Measurements from ENCODE around the gene HSPB2. TPM values are rescaled to one million over a fixed set of nuclear protein-coding genes. Genes with fewer than 3 reads are reported as not detected.

Gene HSPB2
- total RNA-seq, 6 experiments from 2014 or later: 0.20 to 0.49 TPM; not detected in 4

DNA sequence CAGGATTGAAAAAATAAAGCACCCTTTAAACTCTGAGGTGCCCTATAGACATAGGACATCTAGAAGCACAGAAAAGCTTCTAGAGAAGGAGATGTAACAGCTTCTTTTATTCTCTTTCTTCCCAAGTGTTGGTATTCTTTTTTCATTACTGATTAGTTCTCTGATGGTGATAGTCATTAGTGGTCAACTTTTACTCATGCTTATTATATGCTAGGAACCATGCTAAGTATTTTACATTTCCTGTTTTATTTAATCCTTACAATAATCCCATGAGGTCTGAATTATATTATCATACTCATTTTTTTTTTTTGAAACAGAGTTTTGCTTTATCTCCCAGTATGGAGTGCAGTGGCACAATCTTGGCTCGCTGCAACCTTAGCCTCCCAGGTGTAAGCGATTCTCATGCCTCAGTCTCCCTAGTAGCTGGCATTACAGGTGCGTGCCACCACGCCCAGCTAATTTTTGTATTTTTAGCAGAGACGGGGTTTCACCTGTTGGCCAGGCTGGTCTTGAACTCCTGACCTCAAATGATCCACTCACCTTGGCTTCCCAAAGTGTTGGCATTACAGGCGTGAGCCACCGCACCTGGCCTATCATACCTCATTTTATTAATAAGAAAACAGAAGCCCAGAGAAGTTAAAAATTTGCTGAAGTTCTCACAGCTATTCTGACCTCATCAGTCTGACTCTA, 9.2 kb downstream of the HSPB2 start:
- ATAC-seq: no peak
- no peak overlapping the region for H3K27ac ChIP-seq
- 89% methylated on average over 5 of the region's 7 CpGs for WGBS (ENCODE audit: insufficient coverage, low coverage, low lambda C conversion rate, missing lambda C conversion rate)
- no peak for TF ChIP-seq POLR2A (IDR thresholded peaks at IDR 0.05)
- TF ChIP-seq, protein P1, sequence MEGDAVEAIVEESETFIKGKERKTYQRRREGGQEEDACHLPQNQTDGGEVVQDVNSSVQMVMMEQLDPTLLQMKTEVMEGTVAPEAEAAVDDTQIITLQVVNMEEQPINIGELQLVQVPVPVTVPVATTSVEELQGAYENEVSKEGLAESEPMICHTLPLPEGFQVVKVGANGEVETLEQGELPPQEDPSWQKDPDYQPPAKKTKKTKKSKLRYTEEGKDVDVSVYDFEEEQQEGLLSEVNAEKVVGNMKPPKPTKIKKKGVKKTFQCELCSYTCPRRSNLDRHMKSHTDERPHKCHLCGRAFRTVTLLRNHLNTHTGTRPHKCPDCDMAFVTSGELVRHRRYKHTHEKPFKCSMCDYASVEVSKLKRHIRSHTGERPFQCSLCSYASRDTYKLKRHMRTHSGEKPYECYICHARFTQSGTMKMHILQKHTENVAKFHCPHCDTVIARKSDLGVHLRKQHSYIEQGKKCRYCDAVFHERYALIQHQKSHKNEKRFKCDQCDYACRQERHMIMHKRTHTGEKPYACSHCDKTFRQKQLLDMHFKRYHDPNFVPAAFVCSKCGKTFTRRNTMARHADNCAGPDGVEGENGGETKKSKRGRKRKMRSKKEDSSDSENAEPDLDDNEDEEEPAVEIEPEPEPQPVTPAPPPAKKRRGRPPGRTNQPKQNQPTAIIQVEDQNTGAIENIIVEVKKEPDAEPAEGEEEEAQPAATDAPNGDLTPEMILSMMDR (IDR thresholded peaks at IDR 0.05): no peak
- H3K4me1 ChIP-seq: peaks cover 0 to 61% (median 11%) of the 10 kb centered on the region in 4 donors
- no peak for DNase-seq
- H3K27me3 ChIP-seq: no peaks in the 10 kb centered on the region
- H3K36me3 ChIP-seq: no peaks in the 10 kb centered on the region
- intact Hi-C loops (cut with DNase I): no loop called here
- H3K4me3 ChIP-seq: no peak overlapping the region
- no peaks in the 10 kb centered on the region for H3K9me3 ChIP-seq

GRCh38 chr11:111922803-111923202, 10.3 kb downstream of the HSPB2 start:
- intact Hi-C loops (cut with DNase I): no loop called here
- peak in 1 of 4 donors; percentile 6 for ATAC-seq
- TF ChIP-seq POLR2A (IDR thresholded peaks at IDR 0.05): no peak
- TF ChIP-seq, protein P1 (IDR thresholded peaks at IDR 0.05): no peak
- Histone ChIP-seq H3K4me1 (peaks cover 0 to 63% (median 10%) of the 10 kb centered on the region in 4 donors), H3K36me3 (no peaks in the 10 kb centered on the region), H3K27me3 (no peaks in the 10 kb centered on the region), H3K4me3 (no peak overlapping the region), H3K9me3 (no peaks in the 10 kb centered on the region), H3K27ac (peak overlapping the region; percentile 25 to 84 (median 35))
- WGBS (ENCODE audit: insufficient coverage, low coverage, low lambda C conversion rate, missing lambda C conversion rate): 6% methylated on average over 2 of the region's 2 CpGs
- DNase-seq: peak in 1 of 3 donors; percentile 73

- ATAC-seq (no peak), DNase-seq (no peak)
- H3K9me3 ChIP-seq: no peaks in the 10 kb centered on the region
- peak overlapping the region; percentile 25 to 84 (median 35) for H3K27ac ChIP-seq
- WGBS (ENCODE audit: insufficient coverage, low coverage, low lambda C conversion rate, missing lambda C conversion rate): 46% methylated on average over 5 of the region's 5 CpGs
- H3K27me3 ChIP-seq: no peaks in the 10 kb centered on the region
- intact Hi-C loops (cut with DNase I): no loop called here
- TF ChIP-seq POLR2A (IDR thresholded peaks at IDR 0.05): no peak
- TF ChIP-seq, protein P1 (IDR thresholded peaks at IDR 0.05): no peak
- H3K4me1 ChIP-seq: peaks cover 0 to 57% (median 9%) of the 10 kb centered on the region in 4 donors
- H3K4me3 ChIP-seq: no peak overlapping the region
- no peaks in the 10 kb centered on the region for H3K36me3 ChIP-seq
These were observed 10.8 kb downstream of the HSPB2 start for GRCh38 chr11:111923351-111923788.

DNA sequence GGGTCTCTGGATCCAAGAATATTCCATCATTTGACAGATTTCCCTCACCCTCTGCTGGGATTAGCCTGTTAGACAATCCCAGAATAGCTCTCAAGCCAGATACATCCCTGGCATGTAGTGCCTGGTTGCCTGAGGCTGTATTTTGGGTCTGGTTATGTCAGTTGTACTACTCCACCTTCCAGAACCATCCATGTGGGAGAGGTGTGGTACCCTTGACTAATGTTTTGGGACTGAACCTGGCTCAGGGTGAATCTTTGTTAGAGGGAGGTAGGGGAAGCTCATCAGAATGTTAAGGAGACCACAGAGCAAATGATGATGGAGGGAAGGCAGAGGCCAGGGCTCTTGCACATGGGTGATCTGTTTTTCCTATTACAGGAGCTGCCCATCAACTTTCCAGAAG, 11.4 kb downstream of the HSPB2 start:
- no peak for DNase-seq
- ATAC-seq: no peak
- Histone ChIP-seq H3K27me3 (no peaks in the 10 kb centered on the region), H3K27ac (peak overlapping the region in 2 of 3 donors; percentile 35 to 84), H3K4me1 (peaks cover 0 to 57% (median 9%) of the 10 kb centered on the region in 4 donors), H3K9me3 (no peaks in the 10 kb centered on the region), H3K4me3 (no peak overlapping the region), H3K36me3 (no peaks in the 10 kb centered on the region)
- TF ChIP-seq, protein P1 (IDR thresholded peaks at IDR 0.05): no peak
- TF ChIP-seq POLR2A (IDR thresholded peaks at IDR 0.05): no peak
- intact Hi-C loops (cut with DNase I): no loop called here
